Measurements from ENCODE around the gene VPS72.

The VPS72 gene

GRCh38 chr1:151164732-151165280, 25.2 kb downstream of the VPS72 start:
- Mint-ChIP-seq H3K27ac (peak overlapping the region; percentile 96 to 98), H3K27me3 (no peaks in the 10 kb centered on the region), H3K4me3 (peak overlapping the region; percentile 89 to 94), H3K4me1 (peaks cover 78% of the 10 kb centered on the region), H3K9me3 (no peaks in the 10 kb centered on the region)
- ATAC-seq (no peak), DNase-seq (no peak)

GRCh38 chr1:151159373-151159772, 30.6 kb downstream of the VPS72 start:
- no peaks in the 10 kb centered on the region for H3K9me3 Mint-ChIP-seq
- peaks cover 81% of the 10 kb centered on the region for H3K4me1 Mint-ChIP-seq
- no peak for DNase-seq
- H3K27ac Mint-ChIP-seq = peak overlapping the region; percentile 92 to 97
- no peak for ATAC-seq
- H3K27me3 Mint-ChIP-seq = no peaks in the 10 kb centered on the region
- H3K4me3 Mint-ChIP-seq = peak overlapping the region; percentile 90 to 99

GRCh38 chr1:151158751-151159251, 31.2 kb downstream of the VPS72 start:
- Mint-ChIP-seq H3K27ac (peak overlapping the region; percentile 92 to 97), H3K9me3 (no peaks in the 10 kb centered on the region), H3K4me3 (peak overlapping the region; percentile 90 to 99), H3K27me3 (no peaks in the 10 kb centered on the region), H3K4me1 (peaks cover 75% of the 10 kb centered on the region)
- ATAC-seq (peak; percentile 29), DNase-seq (peak in 1 of 2 donors; percentile 46)

GRCh38 chr1:151158326-151158725, 31.7 kb downstream of the VPS72 start:
- peak; percentile 59 for ATAC-seq
- Mint-ChIP-seq H3K4me3 (peak overlapping the region; percentile 90 to 99), H3K9me3 (no peaks in the 10 kb centered on the region), H3K27me3 (no peaks in the 10 kb centered on the region), H3K4me1 (peaks cover 70% of the 10 kb centered on the region), H3K27ac (peak overlapping the region; percentile 92 to 94)
- peak; percentile 35 to 74 for DNase-seq

- peak overlapping the region; percentile 90 to 99 for H3K4me3 Mint-ChIP-seq
- DNase-seq (peak; percentile 44 to 77), ATAC-seq (peak; percentile 68)
- H3K9me3 Mint-ChIP-seq = no peaks in the 10 kb centered on the region
- peak overlapping the region; percentile 92 to 94 for H3K27ac Mint-ChIP-seq
- no peaks in the 10 kb centered on the region for H3K27me3 Mint-ChIP-seq
- H3K4me1 Mint-ChIP-seq = peaks cover 61% of the 10 kb centered on the region
Measured at GRCh38 chr1:151157067-151157531, 32.9 kb downstream of the VPS72 start.

- Mint-ChIP-seq H3K27me3 (no peaks in the 10 kb centered on the region), H3K4me3 (peak within 1 kb of the TSS; percentile 90 to 99), H3K4me1 (peaks cover 55% of the 10 kb centered on the region), H3K27ac (peak within 1 kb of the TSS; percentile 92 to 94), H3K9me3 (no peaks in the 10 kb centered on the region)
- ATAC-seq (peak; percentile 86), DNase-seq (peak; percentile 57 to 79)
Measured at GRCh38 chr1:151156515-151156819, 33.5 kb downstream of the VPS72 start, which contains the start of gene TNFAIP8L2. TNFAIP8L2 (plus strand) TSS chr1:151156649; CDS start chr1:151158698, 2,049 bp downstream.

GRCh38 chr1:151147665-151148064, 42.3 kb downstream of the VPS72 start:
- Mint-ChIP-seq H3K9me3 (no peaks in the 10 kb centered on the region), H3K4me3 (peak overlapping the region in 1 of 2 donors; percentile 17), H3K4me1 (peaks cover 23% of the 10 kb centered on the region), H3K27ac (no peak overlapping the region), H3K27me3 (peaks cover 10% of the 10 kb centered on the region)
- DNase-seq (no peak), ATAC-seq (no peak)

- peaks cover 23% of the 10 kb centered on the region for H3K4me1 Mint-ChIP-seq
- DNase-seq = no peak
- no peaks in the 10 kb centered on the region for H3K9me3 Mint-ChIP-seq
- peak overlapping the region; percentile 90 to 96 for H3K4me3 Mint-ChIP-seq
- peaks cover 10% of the 10 kb centered on the region for H3K27me3 Mint-ChIP-seq
- no peak for ATAC-seq
- H3K27ac Mint-ChIP-seq = peak overlapping the region in 1 of 2 donors; percentile 69
Measured at GRCh38 chr1:151147132-151147503, 42.9 kb downstream of the VPS72 start.

- no peaks in the 10 kb centered on the region for H3K9me3 Mint-ChIP-seq
- peaks cover 23% of the 10 kb centered on the region for H3K4me1 Mint-ChIP-seq
- peaks cover 10% of the 10 kb centered on the region for H3K27me3 Mint-ChIP-seq
Measured at GRCh38 chr1:151146412-151147131, 43.4 kb downstream of the VPS72 start, which contains the start of gene SEMA6C. SEMA6C (minus strand) TSS chr1:151146631; CDS start chr1:151142621, 4,010 bp downstream.

GRCh38 chr1:151146072-151146411, 44.0 kb downstream of the VPS72 start:
- peak; percentile 36 for ATAC-seq
- H3K4me3 Mint-ChIP-seq = peak overlapping the region; percentile 90 to 96
- DNase-seq = no peak
- H3K27ac Mint-ChIP-seq = no peak overlapping the region
- H3K9me3 Mint-ChIP-seq = no peaks in the 10 kb centered on the region
- H3K4me1 Mint-ChIP-seq = peaks cover 23% of the 10 kb centered on the region
- H3K27me3 Mint-ChIP-seq = peaks cover 10% of the 10 kb centered on the region

More at GRCh38 chr1:151146412-151147131, 43.4 kb downstream of the VPS72 start, which contains the start of gene SEMA6C:
- ATAC-seq (peak; percentile 99), DNase-seq (peak; percentile 82 to 86)
- peak within 1 kb of the TSS; percentile 90 to 96 for H3K4me3 Mint-ChIP-seq
- peak within 1 kb of the TSS; percentile 75 to 80 for H3K27ac Mint-ChIP-seq

- peaks cover 23% of the 10 kb centered on the region for H3K4me1 Mint-ChIP-seq
- peak overlapping the region; percentile 90 to 96 for H3K4me3 Mint-ChIP-seq
- ATAC-seq (peak; percentile 36), DNase-seq (peak in 1 of 2 donors; percentile 31)
- peaks cover 10% of the 10 kb centered on the region for H3K27me3 Mint-ChIP-seq
- no peak overlapping the region for H3K27ac Mint-ChIP-seq
- no peaks in the 10 kb centered on the region for H3K9me3 Mint-ChIP-seq
Measured at GRCh38 chr1:151145304-151146071, 44.5 kb downstream of the VPS72 start.

- DNase-seq = no peak
- no peak for ATAC-seq
- no peaks in the 10 kb centered on the region for H3K9me3 Mint-ChIP-seq
- no peak overlapping the region for H3K4me3 Mint-ChIP-seq
- H3K4me1 Mint-ChIP-seq = peaks cover 23% of the 10 kb centered on the region
- H3K27me3 Mint-ChIP-seq = peaks cover 10% of the 10 kb centered on the region
- H3K27ac Mint-ChIP-seq = no peak overlapping the region
Measured at GRCh38 chr1:151144474-151145303, 45.3 kb downstream of the VPS72 start.

- Mint-ChIP-seq H3K27ac (no peak overlapping the region), H3K4me3 (no peak overlapping the region), H3K27me3 (peaks cover 10% of the 10 kb centered on the region), H3K9me3 (no peaks in the 10 kb centered on the region), H3K4me1 (peaks cover 23% of the 10 kb centered on the region)
- DNase-seq (no peak), ATAC-seq (no peak)
Measured at GRCh38 chr1:151143986-151144385, 46.0 kb downstream of the VPS72 start.

GRCh38 chr1:151143057-151143435, 47.0 kb downstream of the VPS72 start:
- peaks cover 10% of the 10 kb centered on the region for H3K27me3 Mint-ChIP-seq

More at GRCh38 chr1:151143057-151143435, 47.0 kb downstream of the VPS72 start:
- no peak overlapping the region for H3K27ac Mint-ChIP-seq
- no peaks in the 10 kb centered on the region for H3K9me3 Mint-ChIP-seq
- no peak for DNase-seq
- ATAC-seq = no peak
- H3K4me1 Mint-ChIP-seq = peaks cover 23% of the 10 kb centered on the region
- H3K4me3 Mint-ChIP-seq = no peak overlapping the region

Measured in stimulated activated naive CD8-positive, alpha-beta T cell treated with anti-CD3 and anti-CD28 coated beads, Interleukin-15, amount 100 ng/mL, for 72 hours (primary cell).